ENCODE measurements around the gene FNDC11.
"Not testable (repeated sequence)": the region's sequence is repeated elsewhere in the genome, so short reads cannot be mapped to it uniquely, and the experiment has no call there.

The FNDC11 gene

DNA sequence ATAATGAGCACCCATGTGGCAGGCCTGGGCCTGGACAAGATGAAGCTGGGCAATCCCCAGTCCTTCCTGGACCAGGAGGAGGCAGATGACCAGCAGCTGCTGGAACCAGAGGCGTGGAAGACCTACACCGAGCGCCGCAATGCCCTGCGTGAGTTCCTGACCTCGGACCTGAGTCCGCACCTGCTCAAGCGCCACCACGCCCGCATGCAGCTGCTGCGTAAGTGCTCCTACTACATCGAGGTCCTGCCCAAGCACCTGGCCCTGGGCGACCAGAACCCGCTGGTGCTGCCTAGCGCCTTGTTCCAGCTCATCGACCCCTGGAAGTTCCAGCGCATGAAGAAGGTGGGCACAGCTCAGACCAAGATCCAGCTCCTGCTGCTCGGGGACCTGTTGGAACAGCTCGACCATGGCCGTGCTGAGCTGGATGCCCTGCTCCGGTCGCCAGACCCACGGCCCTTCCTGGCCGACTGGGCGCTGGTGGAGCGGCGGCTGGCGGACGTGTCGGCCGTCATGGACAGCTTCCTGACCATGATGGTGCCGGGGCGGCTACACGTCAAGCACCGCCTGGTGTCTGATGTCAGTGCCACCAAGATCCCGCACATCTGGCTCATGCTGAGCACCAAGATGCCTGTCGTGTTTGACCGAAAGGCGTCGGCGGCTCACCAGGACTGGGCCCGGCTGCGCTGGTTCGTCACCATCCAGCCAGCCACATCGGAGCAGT is 1.9 kb downstream of the FNDC11 start:
- no peak for DNase-seq

DNA sequence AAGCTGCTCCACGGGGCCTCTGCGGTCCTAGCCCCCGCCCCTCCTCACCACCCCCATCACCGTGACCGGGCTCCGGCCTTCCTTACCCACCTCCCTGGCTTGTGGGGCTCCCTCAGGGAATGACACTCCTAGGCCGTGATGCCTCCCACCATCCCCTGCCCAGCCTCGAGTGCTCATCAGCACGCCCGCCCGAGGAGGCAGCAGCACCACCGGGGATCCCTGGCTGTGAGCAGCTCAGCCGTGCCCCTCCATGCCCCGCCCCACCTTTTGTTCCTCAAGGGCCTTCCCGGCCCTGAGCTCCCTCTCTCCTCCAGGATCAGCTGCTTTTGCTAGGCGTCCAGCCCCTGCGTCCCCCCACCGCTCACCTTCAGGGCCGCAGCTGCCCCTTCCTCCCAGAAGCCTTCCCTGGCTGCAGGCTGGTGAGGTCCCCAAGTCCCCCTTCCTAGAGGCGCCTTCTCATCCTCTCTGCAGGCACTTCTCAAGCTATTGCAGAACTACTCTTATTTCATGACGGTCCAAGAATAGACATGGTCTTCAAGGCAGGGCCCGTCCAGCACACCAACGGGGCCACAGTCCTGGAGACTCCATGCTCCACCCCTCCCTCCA is 3.0 kb downstream of the FNDC11 start:
- no peak for DNase-seq

DNA sequence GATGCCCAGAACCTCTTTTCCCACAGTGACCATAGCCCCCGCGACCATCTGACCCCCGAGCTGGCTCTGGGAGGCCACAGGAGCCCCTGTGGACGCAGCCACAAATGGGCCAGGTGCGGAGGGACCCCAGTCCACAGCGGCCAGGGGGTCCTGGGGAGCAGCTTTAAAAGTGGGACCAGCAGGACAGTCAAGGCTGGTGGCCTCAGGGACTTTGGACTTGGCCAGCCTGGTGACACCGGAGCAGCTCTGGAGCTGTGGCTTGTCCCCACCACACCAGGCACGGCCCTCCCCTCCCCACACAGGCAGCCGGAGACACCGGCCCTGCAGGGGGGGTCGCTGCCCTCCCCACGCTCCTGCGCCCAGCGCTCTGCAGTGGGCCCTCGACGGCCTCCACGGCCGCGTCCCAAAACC is 3.5 kb downstream of the FNDC11 start:
- no peak for DNase-seq

DNA sequence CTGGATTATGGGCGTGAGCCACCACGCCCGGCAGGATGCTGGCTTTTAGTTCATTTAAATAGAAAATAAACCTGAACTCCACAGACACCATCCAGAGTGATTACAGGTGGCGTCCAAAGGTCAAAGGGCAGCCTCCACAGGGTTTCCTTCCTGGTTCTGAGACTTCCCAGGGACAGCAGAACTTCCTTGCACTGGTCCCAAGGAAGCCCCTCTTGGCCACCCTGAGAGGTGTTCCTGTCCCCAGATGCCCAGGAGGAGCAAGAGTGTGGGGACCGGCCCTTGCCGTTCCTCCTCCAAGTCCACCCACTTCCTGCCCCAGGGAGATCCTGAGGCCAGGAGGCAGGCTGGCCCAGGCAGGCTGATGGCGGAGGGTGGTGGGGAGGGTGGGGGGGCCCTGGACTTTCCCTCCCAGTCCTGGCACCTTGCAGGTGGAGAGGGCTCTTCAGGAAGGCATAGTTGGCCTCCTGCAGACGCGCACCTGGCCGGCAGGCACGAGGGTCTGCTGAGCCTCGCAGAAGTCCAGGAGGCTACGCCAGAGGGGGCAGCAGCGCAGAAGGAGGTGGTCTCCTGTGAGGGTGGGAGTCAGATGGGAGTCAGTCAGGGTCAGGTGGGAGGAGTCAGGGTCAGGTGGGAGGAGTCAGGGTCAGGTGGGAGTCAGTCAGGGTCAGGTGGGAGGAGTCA is 5.0 kb downstream of the FNDC11 start:
- no peak for DNase-seq

GRCh38 chr20:63559485-63560332 is 5.8 kb downstream of the FNDC11 start:
- DNase-seq: not testable (repeated sequence)

GRCh38 chr20:63560333-63560805 is 6.4 kb downstream of the FNDC11 start:
- no peak for DNase-seq

DNA sequence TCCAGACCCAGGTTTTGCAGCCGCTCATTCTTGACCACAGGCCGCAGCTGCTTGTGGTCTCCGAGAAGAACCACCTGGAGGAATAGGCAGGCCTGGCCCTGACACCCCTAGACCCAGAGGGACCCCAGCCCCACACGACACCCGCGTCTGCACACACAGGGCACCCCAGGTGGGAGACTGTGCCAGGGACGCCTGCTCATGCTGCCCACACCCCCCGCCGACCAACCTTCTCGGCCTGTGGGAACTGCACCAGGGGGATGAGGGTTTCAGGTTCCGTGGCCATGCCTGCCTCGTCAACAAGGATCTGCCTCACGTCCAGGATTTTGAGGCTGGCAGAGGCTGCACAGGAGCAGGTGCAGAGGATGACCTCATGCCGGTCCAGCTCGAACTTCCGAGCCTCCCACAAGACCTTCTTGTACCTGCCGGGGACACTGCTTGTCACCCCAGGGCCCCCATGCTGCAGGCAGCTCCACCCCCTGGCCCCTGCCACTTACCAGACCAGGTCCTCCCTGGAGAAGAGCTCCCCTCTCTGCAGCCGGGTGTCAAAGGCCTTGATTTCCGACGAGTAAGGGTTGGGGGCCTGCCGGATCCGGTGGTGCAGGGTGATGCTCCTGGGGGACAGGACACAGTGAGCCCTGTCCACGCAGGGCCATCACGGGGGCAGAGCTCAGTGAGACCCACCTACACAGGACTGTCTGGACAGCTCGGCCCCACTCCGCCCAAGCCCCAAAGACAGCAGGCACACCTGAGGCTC is 7.1 kb downstream of the FNDC11 start:
- no peak for DNase-seq

DNA sequence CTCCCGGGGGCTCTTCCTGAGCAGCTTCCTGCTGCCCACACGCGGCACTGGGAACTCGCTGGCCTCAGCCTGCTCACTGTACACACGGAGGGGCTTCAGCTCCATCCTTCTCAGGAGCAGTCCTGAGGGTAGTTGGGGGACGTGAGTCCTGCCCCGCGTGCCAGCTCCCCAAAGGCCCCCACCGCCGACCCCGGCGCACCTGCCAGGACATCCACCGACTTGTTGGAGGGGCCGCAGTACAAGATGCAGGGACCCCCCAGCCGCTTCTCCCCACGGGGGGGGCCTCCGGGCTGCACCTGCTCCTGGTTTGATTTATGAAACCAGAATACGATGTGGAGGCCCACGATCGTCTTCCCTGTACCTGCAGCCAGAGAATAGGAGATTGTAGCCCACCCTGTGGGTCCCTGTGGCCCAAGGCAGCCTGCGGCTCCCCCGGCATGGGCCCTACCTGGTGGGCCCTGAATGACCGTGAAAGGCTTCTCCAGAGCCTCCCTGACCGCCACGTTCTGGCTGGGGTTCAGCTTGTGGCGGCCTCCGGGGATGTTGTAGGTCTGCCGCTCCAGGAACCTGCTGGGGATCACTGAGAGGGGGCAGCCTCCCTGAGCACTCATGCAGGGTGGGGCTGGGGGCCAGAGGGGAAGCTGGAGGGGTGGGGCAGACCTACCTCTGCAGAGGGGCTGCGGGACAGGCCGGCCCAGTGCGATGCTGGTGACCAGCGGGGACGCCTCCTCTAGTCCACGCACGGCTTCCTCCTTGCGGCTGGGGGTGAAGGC is 7.9 kb downstream of the FNDC11 start:
- DNase-seq: no peak

DNA sequence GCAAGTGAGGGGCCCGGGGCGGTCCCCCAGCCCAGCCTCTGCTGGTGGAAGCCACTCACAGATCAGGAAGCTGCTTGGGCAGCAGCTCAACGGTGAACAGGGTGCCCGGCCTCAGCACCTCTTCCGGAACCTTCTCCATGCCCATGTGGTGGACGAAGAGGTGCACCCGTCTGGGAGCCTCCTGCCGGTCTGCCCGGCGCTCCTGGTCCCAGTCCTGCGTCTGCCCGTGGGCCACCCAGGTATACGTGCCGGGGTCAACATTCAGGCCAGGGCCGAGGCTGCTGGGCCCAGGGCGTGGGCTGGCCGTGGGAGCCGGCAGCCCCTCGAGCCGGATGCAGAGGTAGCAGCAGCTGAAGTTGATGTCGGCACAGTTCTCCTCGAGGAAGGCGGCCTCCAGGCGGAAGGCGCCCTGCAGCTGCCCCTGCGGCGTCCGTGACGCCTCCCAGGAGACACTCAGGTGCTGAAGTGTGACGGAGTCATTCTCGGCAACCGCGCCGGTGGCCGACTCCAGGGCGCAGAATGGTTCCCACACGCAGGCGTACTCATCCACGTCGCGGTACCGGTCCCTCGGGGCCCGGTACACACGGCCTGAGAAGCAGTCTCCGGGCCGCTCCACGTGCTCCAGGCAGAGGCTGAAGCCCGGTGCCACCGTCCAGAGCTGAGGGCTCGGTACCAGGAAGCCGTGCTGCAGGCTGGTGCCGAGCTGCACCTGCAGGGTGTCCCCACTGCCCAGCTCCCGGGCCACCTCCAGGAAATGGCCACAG is 8.7 kb downstream of the FNDC11 start:
- DNase-seq: no peak

- no peak for DNase-seq
These were observed 9.4 kb downstream of the FNDC11 start for GRCh38 chr20:63563225-63563935.

GRCh38 chr20:63564036-63564810 is 10.3 kb downstream of the FNDC11 start:
- no peak for DNase-seq

DNA sequence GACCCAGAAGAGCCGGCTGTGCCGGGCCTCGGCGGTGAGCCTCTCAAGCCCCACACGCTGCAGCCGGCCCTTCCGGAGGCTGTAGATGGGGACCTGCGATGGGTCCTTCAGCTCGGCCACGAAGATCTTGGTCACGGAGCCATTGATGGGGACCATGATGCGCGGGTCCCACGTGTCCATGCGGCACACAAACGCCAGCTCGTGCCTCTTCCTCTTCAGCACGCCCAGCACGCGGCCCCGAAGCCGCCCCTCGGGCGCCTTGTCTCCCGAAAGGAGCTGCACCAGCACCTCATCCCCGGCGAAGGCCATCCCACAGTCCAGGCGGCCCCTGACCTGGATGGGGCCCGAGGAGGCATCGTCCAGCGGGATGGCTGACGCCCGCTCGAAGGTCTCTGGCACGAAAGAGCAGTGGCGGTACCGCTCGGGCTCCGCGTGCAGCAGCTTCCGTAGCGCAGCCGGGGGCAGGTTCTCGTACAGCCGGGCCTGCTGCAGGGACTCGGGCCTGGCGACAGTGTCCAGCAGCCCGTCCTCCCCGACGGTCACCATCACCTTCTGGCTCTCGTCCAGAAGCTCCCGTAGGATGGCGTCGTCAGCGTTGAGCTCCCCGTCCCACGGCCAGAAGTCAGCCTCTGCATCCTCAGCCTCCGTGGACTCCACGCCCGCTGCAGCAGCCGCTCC is 11.2 kb downstream of the FNDC11 start:
- no peak for DNase-seq

DNA sequence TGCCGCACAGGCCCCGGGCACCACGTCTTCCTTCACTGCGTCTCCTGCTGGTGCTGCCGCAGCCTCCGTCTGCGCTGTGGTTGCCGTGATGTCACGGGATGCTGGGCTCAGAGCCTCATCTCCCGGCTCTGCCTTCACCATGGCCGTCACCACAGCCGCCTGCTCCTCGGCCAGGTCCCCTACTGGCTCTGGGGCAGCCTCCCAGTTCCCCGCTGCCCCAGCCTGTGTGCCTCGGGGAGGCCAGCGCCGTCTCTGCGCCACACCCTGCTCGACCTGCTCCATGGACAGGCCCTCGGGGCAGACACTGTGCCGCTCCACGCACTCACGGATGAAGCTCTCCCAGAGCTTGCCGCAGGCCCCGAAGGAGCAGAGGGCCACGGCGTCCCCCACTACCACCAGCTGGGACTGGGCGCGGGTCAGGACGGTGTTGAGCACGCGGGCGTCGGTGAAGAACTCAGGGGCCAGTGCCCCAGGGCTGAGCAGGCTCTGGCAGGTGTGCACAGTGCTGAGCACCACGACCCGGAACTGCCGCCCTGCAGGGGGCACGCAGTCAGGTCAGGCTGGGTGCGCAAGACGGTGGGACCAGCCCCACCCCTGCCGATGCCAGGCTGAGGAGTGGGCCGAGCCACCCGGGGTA is 11.9 kb downstream of the FNDC11 start:
- DNase-seq: no peak

GRCh38 chr20:63566395-63567135 is 12.6 kb downstream of the FNDC11 start:
- no peak for DNase-seq

GRCh38 chr20:63567136-63567385 is 13.1 kb downstream of the FNDC11 start:
- DNase-seq: no peak

GRCh38 chr20:63567386-63568169 is 13.6 kb downstream of the FNDC11 start:
- DNase-seq: no peak
